H54 (cell line): ENCODE results near the gene SOX6.

Experiments used
- DNase-seq: peaks from one replicate; pipeline ENCODE4 v3.0.0; 2011; ENCODE audit warnings: low spot score, mixed read lengths; ENCODE audit not compliant: insufficient read length
- FAIRE-seq: peaks from 3 replicates; lab custom pipeline; 2011; peaks lifted over from hg19 to GRCh38; lab: Jason Lieb, UNC
- POLR2A ChIP-seq: IDR thresholded peaks from 2 replicates; pipeline ENCODE4 v1.6.1; 2011; ENCODE audit warnings: low read depth, mild to moderate bottlenecking, low read length

SOX6 gene

DNA sequence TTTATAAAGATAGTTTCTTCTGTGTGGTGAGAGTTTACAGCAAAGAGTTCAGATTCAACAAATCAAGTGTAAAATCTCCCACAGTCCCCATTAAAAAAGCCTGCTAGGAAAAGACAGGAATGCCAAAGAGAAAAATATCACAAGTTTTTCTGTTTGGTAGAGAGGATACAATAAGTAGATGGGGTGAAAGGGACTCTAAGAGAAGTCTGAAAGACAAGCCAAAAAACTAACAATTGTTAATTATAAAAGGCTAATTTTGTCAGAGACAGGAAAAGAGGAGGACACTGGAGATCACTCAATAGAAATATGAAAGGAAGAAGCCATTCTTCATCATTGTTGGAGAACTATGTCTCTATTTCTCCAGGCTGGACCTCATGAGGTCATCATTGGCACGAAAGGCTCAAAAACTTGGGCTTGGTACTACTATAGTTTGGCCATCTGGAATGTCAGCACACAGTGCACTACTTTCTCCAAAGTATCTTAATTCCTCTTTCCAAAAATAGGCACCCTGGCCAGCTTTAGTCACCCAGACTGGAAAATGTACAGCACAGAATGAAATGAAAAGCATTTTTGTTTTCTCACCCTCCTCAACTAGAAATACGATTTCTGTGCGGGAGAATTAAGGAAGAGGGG is 531 bp upstream of the SOX6 start:
- TF ChIP-seq POLR2A, result no peak
- FAIRE-seq (no peak), DNase-seq (no peak)

DNA sequence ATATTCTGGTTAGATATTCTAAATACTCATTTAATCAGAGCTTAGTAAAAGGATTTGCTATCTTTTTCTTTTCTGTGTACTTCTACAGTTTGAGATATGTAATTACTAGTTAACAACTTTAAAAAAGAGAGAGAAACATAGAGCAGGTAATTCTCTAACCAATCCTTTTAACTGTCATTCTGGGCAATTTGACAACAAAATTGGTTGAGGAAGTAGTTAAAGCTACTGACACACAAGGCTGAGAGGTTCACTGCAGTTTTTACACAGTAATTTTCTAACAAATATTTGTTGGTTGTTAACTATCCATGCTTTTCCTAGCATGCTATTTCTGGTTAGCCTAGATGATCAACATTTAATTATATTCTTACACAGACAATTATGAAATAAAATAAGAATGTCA is 3.6 kb downstream of the SOX6 start:
- DNase-seq (no peak), FAIRE-seq (no peak)
- TF ChIP-seq POLR2A, result no peak

DNA sequence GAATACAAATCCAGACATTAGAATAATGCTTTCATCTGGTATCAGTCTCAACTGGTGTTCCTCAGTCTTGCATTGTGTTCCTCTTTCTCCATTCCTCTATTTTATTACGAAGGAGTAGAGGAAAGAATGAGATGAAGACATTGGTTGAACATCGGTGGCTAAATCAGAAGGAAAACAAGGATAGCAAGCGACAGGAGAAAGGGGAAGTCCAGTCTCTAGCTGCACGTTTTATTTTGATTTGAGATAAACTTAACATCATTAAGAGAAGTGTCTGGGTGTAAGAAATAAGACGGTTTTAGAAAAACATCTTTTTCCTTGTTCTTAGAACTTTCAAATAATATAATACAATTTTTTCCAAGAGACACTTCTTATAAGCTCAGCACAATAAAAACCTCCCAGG is 6.2 kb downstream of the SOX6 start:
- DNase-seq, result no peak
- no peak for TF ChIP-seq POLR2A
- FAIRE-seq, result no peak

- no peak for TF ChIP-seq POLR2A
- DNase-seq, result no peak
- FAIRE-seq, result no peak
Measured at GRCh38 chr11:16347928-16348685, 8.2 kb downstream of the SOX6 start.

DNA sequence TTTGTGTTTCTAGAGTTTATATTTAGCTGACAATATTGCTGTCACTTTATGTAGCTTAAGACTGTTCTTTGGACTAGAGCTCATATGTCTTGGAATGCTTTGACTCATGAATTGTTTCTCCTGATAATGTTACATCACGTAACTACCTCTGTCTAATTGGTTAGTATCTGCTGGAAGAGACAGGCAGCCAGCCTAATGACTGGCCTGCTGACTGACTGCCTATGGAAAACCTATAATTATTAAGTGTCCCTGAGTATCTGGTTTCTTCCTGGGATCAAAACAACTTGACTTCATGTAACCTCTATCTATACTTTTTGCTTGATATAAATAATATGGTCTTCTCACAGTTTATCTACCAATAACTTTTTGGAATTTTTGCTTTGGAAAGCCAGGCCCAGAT is 9.4 kb downstream of the SOX6 start:
- DNase-seq (no peak), FAIRE-seq (no peak)
- no peak for TF ChIP-seq POLR2A

DNA sequence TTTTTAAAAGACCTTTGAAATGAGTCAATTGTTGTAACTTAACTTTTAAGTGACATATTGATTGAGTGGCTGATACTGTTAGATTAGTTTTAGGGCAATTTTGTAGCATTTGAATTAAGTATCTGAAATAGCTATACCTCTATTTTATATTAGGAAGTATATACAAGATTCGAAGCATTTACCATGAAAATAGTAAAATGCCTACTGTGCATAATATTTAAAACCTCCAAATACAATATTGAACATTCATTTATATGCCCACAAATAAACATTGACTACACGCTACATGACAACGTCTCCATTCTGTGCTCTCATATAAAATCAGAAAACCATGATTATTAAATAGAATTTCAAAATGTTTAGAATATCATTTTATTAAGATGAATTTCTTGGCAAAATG is 14.5 kb downstream of the SOX6 start:
- DNase-seq, result no peak
- FAIRE-seq, result no peak
- no peak for TF ChIP-seq POLR2A

- FAIRE-seq, result no peak
- DNase-seq, result no peak
- TF ChIP-seq POLR2A, result no peak
Measured at GRCh38 chr11:16338393-16338792, 18.0 kb downstream of the SOX6 start.

GRCh38 chr11:16337421-16338213 is 18.7 kb downstream of the SOX6 start:
- DNase-seq (no peak), FAIRE-seq (no peak)
- no peak for TF ChIP-seq POLR2A

GRCh38 chr11:16336721-16337120 is 19.6 kb downstream of the SOX6 start:
- no peak for DNase-seq
- FAIRE-seq, result no peak
- no peak for TF ChIP-seq POLR2A

- DNase-seq (no peak), FAIRE-seq (no peak)
- TF ChIP-seq POLR2A, result no peak
Measured at GRCh38 chr11:16336204-16336603, 20.1 kb downstream of the SOX6 start.

DNA sequence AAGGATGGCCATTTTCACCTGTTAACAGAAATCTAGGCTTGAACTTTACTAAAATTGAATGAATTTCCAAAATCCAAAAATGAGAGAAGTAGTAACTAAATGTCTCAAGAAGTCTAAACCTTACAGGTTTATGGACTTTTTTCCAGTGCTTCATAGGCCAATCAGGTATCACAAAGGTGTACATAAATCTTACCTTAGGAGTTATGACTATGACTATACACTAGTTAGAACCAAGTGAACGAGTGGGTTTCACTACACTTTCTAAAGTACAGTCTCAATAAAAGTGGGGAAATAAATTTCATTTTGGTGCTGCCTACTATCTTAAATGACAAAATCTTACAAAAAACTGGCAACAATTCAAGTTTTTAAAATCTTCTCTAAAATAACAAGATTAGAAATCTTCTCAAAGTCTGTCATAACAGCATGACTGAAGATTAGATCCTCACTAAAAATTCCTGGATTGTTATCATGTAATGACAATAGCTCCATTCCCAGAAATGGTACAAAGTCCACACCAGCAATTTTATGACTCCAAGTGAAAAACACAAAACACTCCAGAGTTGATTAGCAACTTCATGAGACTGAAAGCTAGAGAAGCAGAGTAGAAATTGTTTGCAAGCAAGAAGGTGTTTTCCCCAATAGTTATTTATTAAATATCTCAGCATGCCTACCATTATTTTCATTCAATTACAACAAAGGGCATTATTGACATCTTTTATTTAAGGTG is 20.9 kb downstream of the SOX6 start:
- no peak for FAIRE-seq
- DNase-seq, result no peak
- no peak for TF ChIP-seq POLR2A

GRCh38 chr11:16326679-16327297 is 29.6 kb downstream of the SOX6 start:
- FAIRE-seq (no peak), DNase-seq (no peak)
- TF ChIP-seq POLR2A, result no peak

DNA sequence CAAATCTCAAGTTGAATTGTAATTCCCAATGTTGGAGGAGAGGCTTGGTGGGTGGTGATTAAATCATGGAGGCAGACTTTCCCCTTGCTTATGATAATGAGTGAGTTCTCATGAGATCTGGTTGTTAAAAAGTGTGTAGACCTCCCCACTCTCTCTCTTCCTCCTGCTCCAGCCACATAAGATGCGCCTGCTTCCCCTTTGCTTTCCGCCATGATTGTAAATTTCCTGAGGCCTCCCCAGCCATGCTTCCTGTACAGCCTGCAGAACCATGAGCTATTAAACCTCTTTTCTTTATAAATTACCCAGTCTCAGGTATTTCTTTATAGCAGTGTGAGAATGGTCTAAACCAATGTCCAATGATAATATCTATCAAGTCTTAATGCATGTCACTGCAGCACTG is 34.2 kb downstream of the SOX6 start:
- no peak for FAIRE-seq
- TF ChIP-seq POLR2A, result no peak
- DNase-seq, result no peak
